K562 (cell line): ENCODE results near the gene C16orf92. TPM values are rescaled to one million over a fixed set of nuclear protein-coding genes. Genes with fewer than 3 reads are reported as not detected.

ENCODE experiments used
- ADNP ChIP-seq: fragments of 200-800 bp; sonication (Bioruptor generic); IDR thresholded peaks from 2 replicates; pipeline ENCODE4 v1.6.1; 2016; ENCODE audit warnings: missing genetic modification characterization, missing compliant biosample characterization
- BCL6 ChIP-seq: fragments of 250-450 bp; sonication (Bioruptor Pico); IDR thresholded peaks from 2 replicates; pipeline ENCODE4 v1.4.0; 2020
- BRF1 ChIP-seq: IDR thresholded peaks from 3 replicates; pipeline ENCODE4 v1.6.1; 2011; ENCODE audit warnings: borderline replicate concordance, mild to moderate bottlenecking; ENCODE audit not compliant: insufficient read length; ENCODE audit errors: extremely low read depth
- HDAC2 ChIP-seq: fragments of 450-650 bp; IDR thresholded peaks from 2 replicates; pipeline ENCODE4 v1.6.1; 2016; ENCODE audit warnings: mild to moderate bottlenecking
- MAZ ChIP-seq, 2 experiments: fragments of 450-650 bp in 1 of 2; sonication (generic) in 1 of 2; formaldehyde crosslinking; IDR thresholded peaks in 1 of 2; conservative IDR thresholded peaks in 1 of 2; 2 replicates each; pipeline versions ENCODE4 v1.4.0 to v1.5.0; 2020; ENCODE audit warnings: mild to moderate bottlenecking in 1 of 2, missing genetic modification reagents in 1 of 2
- PPARD ChIP-seq: fragments of 250-450 bp; sonication (Bioruptor Pico); IDR thresholded peaks from 2 replicates; pipeline ENCODE4 v1.8.0; 2022; ENCODE audit warnings: inconsistent platforms, mild to moderate bottlenecking, moderate library complexity
- PTTG1 ChIP-seq: fragments of 450-650 bp; IDR thresholded peaks from 2 replicates; pipeline ENCODE4 v1.6.1; 2016; ENCODE audit warnings: low read depth, mild to moderate bottlenecking, missing genetic modification characterization, missing compliant biosample characterization
- RBM25 ChIP-seq: fragments of 200-400 bp; formaldehyde crosslinking; IDR thresholded peaks from 2 replicates; pipeline ENCODE4 v1.6.1; 2018; ENCODE audit warnings: low read length, low read depth, moderate library complexity; ENCODE audit not compliant: severe bottlenecking
- SUPT5H ChIP-seq: fragments of 450-650 bp; IDR thresholded peaks from 2 replicates; pipeline ENCODE4 v1.6.1; 2016
- polyA plus RNA-seq, 8 experiments: library from polyadenylated mRNA; depleted of rRNA in 4 of 8; stranded (reverse) in 5 of 8; unstranded in 3 of 8; fragments of >200 nt; fragmentation: Nextera tagmentation in 2 of 8; fragmentation: Illumina TruSeq in 1 of 8; extraction: Ambion mirVana in 2 of 8; extraction: Trizol in 1 of 8; gene quantifications; 2 replicates each; pipeline versions ENCODE4 v1.2.1 to v1.2.3, GENCODE V29; 2011 to 2014; ENCODE audit warnings: inconsistent platforms in 1 of 8, missing spikeins in 1 of 8
- total RNA-seq, 7 experiments: library from RNA; depleted of rRNA in 6 of 7; stranded (reverse); fragments of >200 nt in 6 of 7; fragmentation: Illumina TruSeq in 2 of 7; extraction: Trizol in 2 of 7; gene quantifications; 2 replicates each; pipeline versions ENCODE4 v1.2.1 to v1.2.3, GENCODE V29; 2011 to 2021; ENCODE audit warnings: low replicate concordance in 1 of 7
- TF ChIP-seq, protein P1 (sequence below): sonication (generic); formaldehyde crosslinking; IDR thresholded peaks from 2 replicates; pipeline ENCODE4 v1.8.1; 2023; ENCODE audit warnings: missing genetic modification reagents, mild to moderate bottlenecking, borderline replicate concordance
- TF ChIP-seq, protein P2 (sequence below): sonication (generic); formaldehyde crosslinking; IDR thresholded peaks from 2 replicates; pipeline ENCODE4 v1.4.0; 2020; ENCODE audit warnings: mild to moderate bottlenecking, missing genetic modification reagents
- TF ChIP-seq, protein P3 (sequence below), 2 experiments: fragments of 450-650 bp in 1 of 2; sonication (generic) in 1 of 2; formaldehyde crosslinking in 1 of 2; IDR thresholded peaks; 2 replicates each; pipeline versions ENCODE4 v1.7.1 to v1.9.0; 2016 to 2022; ENCODE audit warnings: inconsistent platforms in 1 of 2, mild to moderate bottlenecking in 1 of 2, missing genetic modification reagents in 1 of 2

C16orf92 gene
- total and polyA plus RNA-seq, 9 of the 15 experiments (the other 6 are each of a cell fraction or from before 2014, with no cell fraction given) = not detected

DNA sequence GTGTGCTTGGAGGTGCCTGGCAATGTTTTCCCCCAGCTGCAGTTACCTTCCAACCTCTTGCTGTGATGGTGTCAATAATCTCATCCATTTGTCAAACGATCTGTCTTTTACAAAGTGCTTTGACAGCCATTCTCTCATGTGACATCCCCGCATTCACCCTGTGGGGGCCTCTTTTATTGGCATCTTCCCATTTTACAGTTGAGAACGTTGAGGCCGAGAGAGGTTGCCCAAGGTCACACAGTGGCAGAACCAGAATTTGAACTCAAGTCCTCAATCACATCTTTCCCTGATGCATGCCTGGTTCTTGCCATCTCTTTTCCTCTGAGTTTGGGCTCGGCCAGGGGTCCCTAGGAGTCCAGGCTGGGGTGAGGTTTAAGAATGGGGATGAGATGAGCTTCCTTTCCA lies 47.9 kb upstream of the C16orf92 start (continued):
- TF ChIP-seq, protein P1, sequence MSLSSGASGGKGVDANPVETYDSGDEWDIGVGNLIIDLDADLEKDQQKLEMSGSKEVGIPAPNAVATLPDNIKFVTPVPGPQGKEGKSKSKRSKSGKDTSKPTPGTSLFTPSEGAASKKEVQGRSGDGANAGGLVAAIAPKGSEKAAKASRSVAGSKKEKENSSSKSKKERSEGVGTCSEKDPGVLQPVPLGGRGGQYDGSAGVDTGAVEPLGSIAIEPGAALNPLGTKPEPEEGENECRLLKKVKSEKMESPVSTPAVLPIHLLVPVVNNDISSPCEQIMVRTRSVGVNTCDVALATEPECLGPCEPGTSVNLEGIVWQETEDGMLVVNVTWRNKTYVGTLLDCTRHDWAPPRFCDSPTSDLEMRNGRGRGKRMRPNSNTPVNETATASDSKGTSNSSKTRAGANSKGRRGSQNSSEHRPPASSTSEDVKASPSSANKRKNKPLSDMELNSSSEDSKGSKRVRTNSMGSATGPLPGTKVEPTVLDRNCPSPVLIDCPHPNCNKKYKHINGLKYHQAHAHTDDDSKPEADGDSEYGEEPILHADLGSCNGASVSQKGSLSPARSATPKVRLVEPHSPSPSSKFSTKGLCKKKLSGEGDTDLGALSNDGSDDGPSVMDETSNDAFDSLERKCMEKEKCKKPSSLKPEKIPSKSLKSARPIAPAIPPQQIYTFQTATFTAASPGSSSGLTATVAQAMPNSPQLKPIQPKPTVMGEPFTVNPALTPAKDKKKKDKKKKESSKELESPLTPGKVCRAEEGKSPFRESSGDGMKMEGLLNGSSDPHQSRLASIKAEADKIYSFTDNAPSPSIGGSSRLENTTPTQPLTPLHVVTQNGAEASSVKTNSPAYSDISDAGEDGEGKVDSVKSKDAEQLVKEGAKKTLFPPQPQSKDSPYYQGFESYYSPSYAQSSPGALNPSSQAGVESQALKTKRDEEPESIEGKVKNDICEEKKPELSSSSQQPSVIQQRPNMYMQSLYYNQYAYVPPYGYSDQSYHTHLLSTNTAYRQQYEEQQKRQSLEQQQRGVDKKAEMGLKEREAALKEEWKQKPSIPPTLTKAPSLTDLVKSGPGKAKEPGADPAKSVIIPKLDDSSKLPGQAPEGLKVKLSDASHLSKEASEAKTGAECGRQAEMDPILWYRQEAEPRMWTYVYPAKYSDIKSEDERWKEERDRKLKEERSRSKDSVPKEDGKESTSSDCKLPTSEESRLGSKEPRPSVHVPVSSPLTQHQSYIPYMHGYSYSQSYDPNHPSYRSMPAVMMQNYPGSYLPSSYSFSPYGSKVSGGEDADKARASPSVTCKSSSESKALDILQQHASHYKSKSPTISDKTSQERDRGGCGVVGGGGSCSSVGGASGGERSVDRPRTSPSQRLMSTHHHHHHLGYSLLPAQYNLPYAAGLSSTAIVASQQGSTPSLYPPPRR (CRISPR knock-in tag) = no peak
- TF ChIP-seq BCL6 (CRISPR knock-in tag) (no peak), BRF1 (no peak), PPARD (CRISPR knock-in tag) (no peak), ADNP (tag) (peak; percentile 84), RBM25 (peak; percentile 98), HDAC2 (peak; percentile 68; the same call in 1 of the 2 replicates), SUPT5H (no peak), MAZ (CRISPR knock-in tag; conservative IDR thresholded peaks at IDR 0.05 in 1 of 2, IDR thresholded peaks at IDR 0.05 in 1 of 2) (no peak), PTTG1 (tag) (no peak)
- TF ChIP-seq, protein P2, sequence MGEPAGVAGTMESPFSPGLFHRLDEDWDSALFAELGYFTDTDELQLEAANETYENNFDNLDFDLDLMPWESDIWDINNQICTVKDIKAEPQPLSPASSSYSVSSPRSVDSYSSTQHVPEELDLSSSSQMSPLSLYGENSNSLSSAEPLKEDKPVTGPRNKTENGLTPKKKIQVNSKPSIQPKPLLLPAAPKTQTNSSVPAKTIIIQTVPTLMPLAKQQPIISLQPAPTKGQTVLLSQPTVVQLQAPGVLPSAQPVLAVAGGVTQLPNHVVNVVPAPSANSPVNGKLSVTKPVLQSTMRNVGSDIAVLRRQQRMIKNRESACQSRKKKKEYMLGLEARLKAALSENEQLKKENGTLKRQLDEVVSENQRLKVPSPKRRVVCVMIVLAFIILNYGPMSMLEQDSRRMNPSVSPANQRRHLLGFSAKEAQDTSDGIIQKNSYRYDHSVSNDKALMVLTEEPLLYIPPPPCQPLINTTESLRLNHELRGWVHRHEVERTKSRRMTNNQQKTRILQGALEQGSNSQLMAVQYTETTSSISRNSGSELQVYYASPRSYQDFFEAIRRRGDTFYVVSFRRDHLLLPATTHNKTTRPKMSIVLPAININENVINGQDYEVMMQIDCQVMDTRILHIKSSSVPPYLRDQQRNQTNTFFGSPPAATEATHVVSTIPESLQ (CRISPR knock-in tag) = no peak
- TF ChIP-seq, protein P3, sequence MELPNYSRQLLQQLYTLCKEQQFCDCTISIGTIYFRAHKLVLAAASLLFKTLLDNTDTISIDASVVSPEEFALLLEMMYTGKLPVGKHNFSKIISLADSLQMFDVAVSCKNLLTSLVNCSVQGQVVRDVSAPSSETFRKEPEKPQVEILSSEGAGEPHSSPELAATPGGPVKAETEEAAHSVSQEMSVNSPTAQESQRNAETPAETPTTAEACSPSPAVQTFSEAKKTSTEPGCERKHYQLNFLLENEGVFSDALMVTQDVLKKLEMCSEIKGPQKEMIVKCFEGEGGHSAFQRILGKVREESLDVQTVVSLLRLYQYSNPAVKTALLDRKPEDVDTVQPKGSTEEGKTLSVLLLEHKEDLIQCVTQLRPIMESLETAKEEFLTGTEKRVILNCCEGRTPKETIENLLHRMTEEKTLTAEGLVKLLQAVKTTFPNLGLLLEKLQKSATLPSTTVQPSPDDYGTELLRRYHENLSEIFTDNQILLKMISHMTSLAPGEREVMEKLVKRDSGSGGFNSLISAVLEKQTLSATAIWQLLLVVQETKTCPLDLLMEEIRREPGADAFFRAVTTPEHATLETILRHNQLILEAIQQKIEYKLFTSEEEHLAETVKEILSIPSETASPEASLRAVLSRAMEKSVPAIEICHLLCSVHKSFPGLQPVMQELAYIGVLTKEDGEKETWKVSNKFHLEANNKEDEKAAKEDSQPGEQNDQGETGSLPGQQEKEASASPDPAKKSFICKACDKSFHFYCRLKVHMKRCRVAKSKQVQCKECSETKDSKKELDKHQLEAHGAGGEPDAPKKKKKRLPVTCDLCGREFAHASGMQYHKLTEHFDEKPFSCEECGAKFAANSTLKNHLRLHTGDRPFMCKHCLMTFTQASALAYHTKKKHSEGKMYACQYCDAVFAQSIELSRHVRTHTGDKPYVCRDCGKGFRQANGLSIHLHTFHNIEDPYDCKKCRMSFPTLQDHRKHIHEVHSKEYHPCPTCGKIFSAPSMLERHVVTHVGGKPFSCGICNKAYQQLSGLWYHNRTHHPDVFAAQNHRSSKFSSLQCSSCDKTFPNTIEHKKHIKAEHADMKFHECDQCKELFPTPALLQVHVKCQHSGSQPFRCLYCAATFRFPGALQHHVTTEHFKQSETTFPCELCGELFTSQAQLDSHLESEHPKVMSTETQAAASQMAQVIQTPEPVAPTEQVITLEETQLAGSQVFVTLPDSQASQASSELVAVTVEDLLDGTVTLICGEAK (IDR thresholded peaks at IDR 0.05) = no peak
- TF ChIP-seq, protein P3 (CRISPR knock-in tag; IDR thresholded peaks at IDR 0.05) = no peak
